ENCODE data around the gene MEGF11.

The MEGF11 gene

DNA sequence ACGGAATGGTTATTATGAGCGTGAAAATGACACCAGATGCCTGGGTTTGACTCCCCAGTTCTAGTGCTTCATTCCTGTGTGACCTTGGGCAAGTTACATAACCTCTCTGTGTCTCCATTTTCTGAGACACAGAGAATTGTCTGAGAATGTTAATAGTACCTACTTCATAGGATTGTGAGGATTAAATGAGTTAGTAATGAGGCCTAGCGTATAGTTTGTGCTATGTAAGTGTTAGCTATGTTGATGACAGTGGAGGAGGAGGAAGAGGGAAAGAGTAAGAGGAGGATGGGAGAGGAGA is 150.3 kb downstream of the MEGF11 start:
- H3K4me3 ChIP-seq (ENCODE audit: low read length), result no peak overlapping the region
- H3K9me3 ChIP-seq (ENCODE audit: control insufficient read depth, low read length), result no peaks in the 10 kb centered on the region
- H3K27me3 ChIP-seq (replicated peaks; ENCODE audit: control insufficient read depth, insufficient read depth, low read length), result peaks cover 68% of the 10 kb centered on the region
- no peak for DNase-seq (ENCODE audit: low read depth)
- no peak overlapping the region for H3K9ac ChIP-seq (ENCODE audit: low read length)
- H3K4me1 ChIP-seq (ENCODE audit: control insufficient read depth, insufficient read depth, low read length), result peaks cover 9% of the 10 kb centered on the region
- no peaks in the 10 kb centered on the region for H3K36me3 ChIP-seq (ENCODE audit: control insufficient read depth, insufficient read depth, low read length, severe bottlenecking)

DNA sequence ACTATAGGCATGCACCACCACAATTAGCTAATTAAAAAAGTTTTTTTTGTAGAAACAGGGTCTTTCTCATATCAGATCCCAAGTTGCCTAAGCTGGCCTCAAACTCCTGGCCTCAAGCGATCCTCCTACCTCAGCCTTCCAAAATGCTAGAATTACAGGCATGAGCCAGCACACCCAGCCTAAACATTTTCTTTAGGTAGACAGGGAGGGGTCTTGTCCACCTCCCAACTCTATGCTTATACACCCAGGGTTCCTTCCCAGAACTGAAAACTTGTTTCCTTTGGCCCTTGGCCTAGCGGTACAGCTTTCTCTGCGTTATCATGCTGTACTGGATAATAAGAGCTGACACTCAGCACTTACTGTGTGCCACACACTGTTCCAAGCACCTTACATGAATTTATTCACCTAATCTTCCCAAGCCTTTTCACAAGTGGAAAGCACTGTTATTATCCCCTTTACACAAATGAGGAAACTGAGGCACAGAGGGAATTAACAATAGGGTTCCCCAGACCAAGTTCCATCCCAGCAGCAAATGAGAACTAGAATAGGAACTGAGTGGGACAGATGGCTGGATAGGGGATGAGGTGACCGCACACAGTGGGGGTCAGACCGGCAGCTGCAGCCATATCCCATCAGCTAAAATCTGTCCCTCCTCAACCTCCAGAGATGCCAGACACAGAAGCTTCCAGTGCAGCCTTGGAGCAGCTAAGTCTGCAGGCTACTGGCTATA is 150.8 kb downstream of the MEGF11 start:
- no peak for DNase-seq (ENCODE audit: low read depth)
- Histone ChIP-seq H3K9ac (ENCODE audit: low read length) (no peak overlapping the region), H3K4me1 (ENCODE audit: control insufficient read depth, insufficient read depth, low read length) (peaks cover 9% of the 10 kb centered on the region), H3K36me3 (ENCODE audit: control insufficient read depth, insufficient read depth, low read length, severe bottlenecking) (no peaks in the 10 kb centered on the region), H3K27me3 (replicated peaks; ENCODE audit: control insufficient read depth, insufficient read depth, low read length) (peaks cover 63% of the 10 kb centered on the region), H3K4me3 (ENCODE audit: low read length) (no peak overlapping the region), H3K9me3 (ENCODE audit: control insufficient read depth, low read length) (no peaks in the 10 kb centered on the region)

DNA sequence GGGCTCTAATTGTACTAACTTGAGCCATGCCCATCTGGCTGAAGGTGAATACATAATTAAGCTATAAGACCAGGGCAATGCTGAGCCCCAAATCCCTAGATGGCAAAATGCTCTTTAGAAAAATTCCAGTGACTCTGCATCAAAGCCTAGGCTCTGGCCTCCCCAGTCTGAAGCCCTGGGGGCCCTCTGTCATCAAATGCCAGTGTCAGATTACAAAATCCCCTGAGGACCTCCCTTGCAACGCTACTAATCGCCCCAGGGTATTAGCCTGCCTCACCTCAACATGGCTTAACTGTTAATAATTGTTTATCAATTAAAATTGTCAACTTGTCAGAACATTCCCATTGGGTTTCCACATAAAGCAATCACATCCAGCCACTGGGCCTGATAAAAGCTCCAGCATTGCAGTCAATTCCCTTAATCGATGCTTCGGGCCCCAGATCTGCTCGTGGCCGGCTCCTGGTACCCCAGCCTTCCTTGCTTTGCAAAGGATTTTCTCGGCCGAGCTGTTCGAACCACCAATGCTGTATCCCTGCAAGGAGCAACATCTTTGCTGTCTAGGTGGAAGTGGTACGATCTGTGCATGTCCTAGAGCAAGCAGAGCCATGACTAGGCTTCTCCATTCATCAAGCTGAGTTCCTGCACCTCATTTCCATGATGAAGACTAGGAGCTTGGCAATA is 151.7 kb downstream of the MEGF11 start:
- H3K4me3 ChIP-seq (ENCODE audit: low read length), result no peak overlapping the region
- H3K27me3 ChIP-seq (replicated peaks; ENCODE audit: control insufficient read depth, insufficient read depth, low read length), result peaks cover 64% of the 10 kb centered on the region
- H3K9ac ChIP-seq (ENCODE audit: low read length), result no peak overlapping the region
- H3K9me3 ChIP-seq (ENCODE audit: control insufficient read depth, low read length), result no peaks in the 10 kb centered on the region
- no peak for DNase-seq (ENCODE audit: low read depth)
- no peaks in the 10 kb centered on the region for H3K36me3 ChIP-seq (ENCODE audit: control insufficient read depth, insufficient read depth, low read length, severe bottlenecking)
- peaks cover 9% of the 10 kb centered on the region for H3K4me1 ChIP-seq (ENCODE audit: control insufficient read depth, insufficient read depth, low read length)

DNA sequence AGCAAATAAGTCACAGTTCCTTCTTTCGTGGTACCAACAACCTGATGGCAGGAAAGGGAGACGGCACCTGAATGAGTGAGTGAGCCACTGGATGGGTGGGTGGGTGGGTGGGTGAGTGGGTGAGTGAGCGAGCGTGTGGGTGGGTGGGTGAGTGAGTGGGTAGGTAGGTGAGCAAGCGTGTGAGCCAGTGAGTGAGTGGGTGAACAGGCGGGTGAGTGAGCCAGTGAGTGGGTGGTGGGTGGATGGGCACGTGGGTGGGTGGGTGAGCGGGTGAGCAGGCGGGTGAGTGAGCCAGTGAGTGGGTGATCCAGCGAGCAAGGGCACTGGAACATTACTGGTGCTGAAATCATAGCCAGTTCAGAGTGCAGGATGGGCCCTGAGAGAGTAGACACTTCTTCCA is 152.8 kb downstream of the MEGF11 start:
- Histone ChIP-seq H3K27me3 (replicated peaks; ENCODE audit: control insufficient read depth, insufficient read depth, low read length) (peaks cover 64% of the 10 kb centered on the region), H3K4me3 (ENCODE audit: low read length) (no peak overlapping the region), H3K9me3 (ENCODE audit: control insufficient read depth, low read length) (no peaks in the 10 kb centered on the region), H3K9ac (ENCODE audit: low read length) (no peak overlapping the region), H3K4me1 (ENCODE audit: control insufficient read depth, insufficient read depth, low read length) (peaks cover 9% of the 10 kb centered on the region), H3K36me3 (ENCODE audit: control insufficient read depth, insufficient read depth, low read length, severe bottlenecking) (no peaks in the 10 kb centered on the region)
- no peak for DNase-seq (ENCODE audit: low read depth)

DNA sequence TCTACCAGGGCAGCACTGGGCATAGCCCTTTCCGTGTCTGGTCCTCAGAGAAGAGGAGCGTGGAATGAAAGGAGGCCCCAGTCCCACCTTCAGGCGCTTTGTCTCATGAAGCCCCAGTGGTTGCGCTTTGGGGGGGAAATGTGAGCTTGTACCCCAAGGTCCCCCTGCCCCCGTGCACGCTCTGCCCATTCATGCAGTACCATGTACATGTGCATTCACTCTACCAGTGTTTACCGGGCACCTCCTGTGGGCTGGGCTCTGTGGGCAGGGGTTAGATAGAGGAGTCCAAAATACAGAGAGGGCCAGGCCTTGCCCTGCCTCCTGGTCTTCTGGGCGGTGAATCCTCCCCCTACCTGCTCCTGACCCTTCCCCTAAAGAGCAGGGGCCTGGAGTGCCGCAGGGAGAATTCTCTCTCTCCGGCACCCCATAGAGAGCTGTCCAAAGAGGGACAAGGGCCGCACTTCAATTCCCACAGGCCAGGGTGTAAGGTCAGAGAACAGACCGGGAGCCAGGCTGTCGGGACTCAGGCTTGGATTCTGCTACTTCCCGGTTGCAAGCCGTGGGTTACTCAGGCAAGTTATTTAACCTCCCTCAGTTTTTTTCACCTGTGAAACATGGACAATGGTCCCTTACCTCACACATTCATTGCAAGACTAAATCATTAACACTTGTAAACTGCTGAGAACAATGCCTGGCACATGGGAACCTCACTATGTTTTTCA is 153.4 kb downstream of the MEGF11 start:
- DNase-seq (ENCODE audit: low read depth), result no peak
- Histone ChIP-seq H3K9ac (ENCODE audit: low read length) (no peak overlapping the region), H3K27me3 (replicated peaks; ENCODE audit: control insufficient read depth, insufficient read depth, low read length) (peaks cover 66% of the 10 kb centered on the region), H3K36me3 (ENCODE audit: control insufficient read depth, insufficient read depth, low read length, severe bottlenecking) (no peaks in the 10 kb centered on the region), H3K4me3 (ENCODE audit: low read length) (no peak overlapping the region), H3K4me1 (ENCODE audit: control insufficient read depth, insufficient read depth, low read length) (peaks cover 9% of the 10 kb centered on the region), H3K9me3 (ENCODE audit: control insufficient read depth, low read length) (no peaks in the 10 kb centered on the region)

DNA sequence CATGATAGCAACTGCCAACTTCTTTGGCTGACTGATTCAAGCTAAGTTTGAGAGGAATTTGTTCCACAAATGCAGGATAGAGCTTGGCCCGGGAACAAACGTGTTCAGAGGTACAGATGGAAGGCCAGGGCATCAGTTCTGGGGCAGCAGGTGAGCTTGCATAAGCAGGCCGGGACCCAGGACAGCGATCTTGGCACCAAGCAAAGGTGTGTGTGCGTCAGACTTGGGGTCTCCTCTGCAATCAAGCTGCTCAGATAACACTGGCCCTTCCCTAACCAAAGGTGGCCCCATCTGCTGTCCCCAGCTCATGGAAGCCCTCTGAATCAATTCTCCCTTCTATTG is 155.6 kb downstream of the MEGF11 start:
- H3K4me1 ChIP-seq (ENCODE audit: control insufficient read depth, insufficient read depth, low read length), result peaks cover 9% of the 10 kb centered on the region
- no peaks in the 10 kb centered on the region for H3K9me3 ChIP-seq (ENCODE audit: control insufficient read depth, low read length)
- H3K9ac ChIP-seq (ENCODE audit: low read length), result no peak overlapping the region
- H3K27me3 ChIP-seq (replicated peaks; ENCODE audit: control insufficient read depth, insufficient read depth, low read length), result peaks cover 62% of the 10 kb centered on the region
- H3K4me3 ChIP-seq (ENCODE audit: low read length), result no peak overlapping the region
- H3K36me3 ChIP-seq (ENCODE audit: control insufficient read depth, insufficient read depth, low read length, severe bottlenecking), result no peaks in the 10 kb centered on the region
- DNase-seq (ENCODE audit: low read depth), result no peak

DNA sequence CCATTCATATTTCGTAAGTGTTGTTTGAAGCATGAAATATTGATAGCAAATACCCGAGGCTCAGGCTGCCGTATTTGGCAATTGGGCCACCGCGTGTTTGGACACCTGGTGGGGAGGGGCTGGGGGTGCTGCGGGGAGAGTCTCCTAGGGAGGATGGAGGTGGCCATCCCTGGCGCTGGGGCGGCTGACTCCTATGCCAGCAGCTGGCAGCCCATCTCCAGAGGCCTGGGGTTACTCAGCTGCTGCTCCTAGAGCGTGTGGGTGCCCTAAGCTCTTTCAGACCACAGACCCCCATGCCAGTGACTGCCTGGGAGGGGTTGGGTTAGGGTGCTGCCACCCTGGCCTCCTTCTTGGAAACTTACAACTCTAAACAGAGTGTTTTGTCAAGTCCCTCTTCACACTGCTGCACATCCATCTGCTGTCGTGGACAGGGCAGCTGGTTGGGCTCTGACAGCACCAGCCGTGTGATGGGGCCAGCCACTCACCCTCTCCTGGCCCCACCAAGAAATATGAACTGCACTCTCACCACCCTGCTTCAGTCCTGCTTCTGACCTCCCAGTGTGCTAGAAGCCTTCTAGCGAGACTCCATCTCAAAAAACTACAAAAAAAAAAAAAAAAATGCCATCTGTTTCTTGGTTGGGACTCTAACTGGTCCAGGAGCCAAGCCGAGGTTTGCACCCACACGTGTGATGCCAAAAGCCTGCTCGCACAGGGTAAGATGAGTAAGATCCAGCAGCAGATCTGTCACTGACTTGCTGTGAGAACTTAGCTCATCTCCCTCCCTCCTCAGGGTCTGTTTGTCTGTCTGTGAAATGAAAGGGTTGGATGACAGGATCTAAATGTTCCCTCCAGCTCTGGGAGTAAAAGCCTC is 156.2 kb downstream of the MEGF11 start:
- Histone ChIP-seq H3K36me3 (ENCODE audit: control insufficient read depth, insufficient read depth, low read length, severe bottlenecking) (no peaks in the 10 kb centered on the region), H3K9ac (ENCODE audit: low read length) (no peak overlapping the region), H3K4me1 (ENCODE audit: control insufficient read depth, insufficient read depth, low read length) (peaks cover 9% of the 10 kb centered on the region), H3K4me3 (ENCODE audit: low read length) (no peak overlapping the region), H3K9me3 (ENCODE audit: control insufficient read depth, low read length) (no peaks in the 10 kb centered on the region), H3K27me3 (replicated peaks; ENCODE audit: control insufficient read depth, insufficient read depth, low read length) (peaks cover 57% of the 10 kb centered on the region)
- DNase-seq (ENCODE audit: low read depth), result no peak

DNA sequence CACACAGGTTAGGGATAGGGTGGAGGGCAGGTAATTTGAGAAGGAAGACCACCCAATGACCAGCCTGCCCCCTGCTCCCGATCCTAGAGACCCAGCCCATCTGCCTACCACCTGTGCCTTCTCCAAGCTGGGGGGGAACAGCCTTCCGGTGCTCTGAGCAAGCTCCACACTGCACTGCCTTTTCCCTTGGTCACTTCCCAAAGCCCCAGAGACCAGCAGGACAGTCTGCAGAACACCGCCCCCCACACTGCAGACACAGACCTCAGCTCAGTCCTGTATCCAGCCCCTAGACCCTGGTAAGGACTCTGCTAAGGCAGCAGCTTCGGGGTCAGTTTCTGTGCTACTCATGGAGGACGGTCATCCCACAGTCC is 156.9 kb downstream of the MEGF11 start:
- Histone ChIP-seq H3K27me3 (replicated peaks; ENCODE audit: control insufficient read depth, insufficient read depth, low read length) (peaks cover 51% of the 10 kb centered on the region), H3K36me3 (ENCODE audit: control insufficient read depth, insufficient read depth, low read length, severe bottlenecking) (no peaks in the 10 kb centered on the region), H3K4me3 (ENCODE audit: low read length) (no peak overlapping the region), H3K4me1 (ENCODE audit: control insufficient read depth, insufficient read depth, low read length) (peaks cover 9% of the 10 kb centered on the region), H3K9me3 (ENCODE audit: control insufficient read depth, low read length) (no peaks in the 10 kb centered on the region), H3K9ac (ENCODE audit: low read length) (no peak overlapping the region)
- no peak for DNase-seq (ENCODE audit: low read depth)

DNA sequence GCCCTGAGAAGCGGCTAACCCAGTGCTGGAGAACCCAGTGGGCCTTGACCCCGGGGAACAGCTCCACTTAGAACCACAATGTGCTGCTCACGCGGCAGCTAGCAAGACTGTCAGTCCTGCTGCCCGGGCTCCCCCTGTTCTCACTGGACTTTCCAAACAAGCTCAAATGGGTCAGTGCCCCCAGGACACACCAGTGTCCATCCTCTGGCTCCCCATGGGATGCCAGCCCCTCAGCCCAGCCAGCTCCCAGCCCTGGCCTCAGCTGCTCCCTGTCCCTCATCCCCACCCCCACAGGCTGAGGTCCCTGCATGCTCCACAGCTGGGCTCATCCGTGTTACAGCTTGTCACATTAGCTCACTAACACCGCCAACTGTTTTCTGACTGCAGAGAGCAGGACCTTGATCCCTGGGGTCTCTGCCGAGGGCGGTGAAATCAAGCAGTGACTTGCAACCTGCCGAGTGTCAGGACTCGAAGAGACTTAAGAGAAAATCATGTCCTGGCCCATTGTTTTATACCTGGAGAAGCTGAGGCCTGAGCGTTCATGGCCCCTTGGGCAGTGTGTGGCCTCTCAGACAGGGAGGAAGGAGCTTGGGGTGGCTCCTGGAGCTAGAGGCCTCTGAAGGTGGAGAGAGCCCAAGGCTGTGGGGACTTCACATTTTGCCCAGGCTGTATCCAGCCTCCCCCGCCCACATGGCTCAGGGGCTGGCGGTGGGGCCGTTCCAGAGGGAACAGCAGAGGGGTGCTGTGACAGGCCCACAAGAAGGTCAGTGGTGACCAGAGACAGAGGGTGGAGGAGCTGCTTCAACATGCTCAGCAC is 157.5 kb downstream of the MEGF11 start:
- no peak overlapping the region for H3K4me3 ChIP-seq (ENCODE audit: low read length)
- H3K9ac ChIP-seq (ENCODE audit: low read length), result no peak overlapping the region
- H3K36me3 ChIP-seq (ENCODE audit: control insufficient read depth, insufficient read depth, low read length, severe bottlenecking), result no peaks in the 10 kb centered on the region
- no peaks in the 10 kb centered on the region for H3K9me3 ChIP-seq (ENCODE audit: control insufficient read depth, low read length)
- H3K27me3 ChIP-seq (replicated peaks; ENCODE audit: control insufficient read depth, insufficient read depth, low read length), result peaks cover 49% of the 10 kb centered on the region
- DNase-seq (ENCODE audit: low read depth), result no peak
- H3K4me1 ChIP-seq (ENCODE audit: control insufficient read depth, insufficient read depth, low read length), result peaks cover 9% of the 10 kb centered on the region

DNA sequence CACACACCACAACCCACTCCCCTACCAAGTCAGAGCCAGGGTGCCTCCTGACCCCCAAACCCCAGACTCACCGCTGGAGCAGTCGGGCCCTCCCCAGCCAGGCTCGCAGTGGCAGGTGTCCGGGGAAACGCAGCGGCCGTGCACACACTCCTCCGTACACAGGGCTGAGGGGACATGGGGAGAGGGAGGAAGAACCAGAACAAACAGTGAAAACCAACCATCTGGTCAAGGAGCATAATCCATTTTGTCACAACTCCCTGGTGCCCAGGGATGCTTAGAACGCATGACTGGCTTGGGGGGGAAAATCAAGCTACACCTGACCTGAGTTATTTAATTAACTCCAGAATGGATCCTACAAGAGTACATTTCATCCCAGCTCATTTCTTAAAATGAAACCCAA is 159.2 kb downstream of the MEGF11 start:
- Histone ChIP-seq H3K36me3 (ENCODE audit: control insufficient read depth, insufficient read depth, low read length, severe bottlenecking) (no peaks in the 10 kb centered on the region), H3K4me3 (ENCODE audit: low read length) (no peak overlapping the region), H3K9ac (ENCODE audit: low read length) (no peak overlapping the region), H3K27me3 (replicated peaks; ENCODE audit: control insufficient read depth, insufficient read depth, low read length) (peaks cover 49% of the 10 kb centered on the region), H3K9me3 (ENCODE audit: control insufficient read depth, low read length) (no peaks in the 10 kb centered on the region), H3K4me1 (ENCODE audit: control insufficient read depth, insufficient read depth, low read length) (no peaks in the 10 kb centered on the region)
- DNase-seq (ENCODE audit: low read depth), result no peak
